ENCODE data around the gene UGT1A8.
"Not testable (repeated sequence)": the region's sequence is repeated elsewhere in the genome, so short reads cannot be mapped to it uniquely, and the experiment has no call there.

Gene UGT1A8

GRCh38 chr2:233638836-233639235 lies 21.4 kb downstream of the UGT1A8 start:
- Histone ChIP-seq H3K79me2 (ENCODE audit: control insufficient read depth, insufficient read depth, low read length, unreplicated experiment) (no peaks in the 10 kb centered on the region), H3K27ac (ENCODE audit: low read depth, low read length) (no peak overlapping the region), H3K36me3 (ENCODE audit: insufficient read depth, low read length) (no peaks in the 10 kb centered on the region), H3K4me1 (ENCODE audit: control insufficient read depth, insufficient read depth, low read length, unreplicated experiment) (no peaks in the 10 kb centered on the region), H2AFZ (ENCODE audit: low read length, unreplicated experiment) (no peak overlapping the region), H3K4me3 (ENCODE audit: low read depth, low read length) (no peak overlapping the region), H3K27me3 (ENCODE audit: insufficient read depth, low read length) (peaks cover 20% of the 10 kb centered on the region)

GRCh38 chr2:233639860-233640259 lies 22.4 kb downstream of the UGT1A8 start:
- no peak overlapping the region for H3K4me3 ChIP-seq (ENCODE audit: low read depth, low read length)
- H3K36me3 ChIP-seq (ENCODE audit: insufficient read depth, low read length): no peaks in the 10 kb centered on the region
- H3K27ac ChIP-seq (ENCODE audit: low read depth, low read length): no peak overlapping the region
- H3K27me3 ChIP-seq (ENCODE audit: insufficient read depth, low read length): peaks cover 20% of the 10 kb centered on the region
- no peaks in the 10 kb centered on the region for H3K79me2 ChIP-seq (ENCODE audit: control insufficient read depth, insufficient read depth, low read length, unreplicated experiment)
- no peak overlapping the region for H2AFZ ChIP-seq (ENCODE audit: low read length, unreplicated experiment)
- H3K4me1 ChIP-seq (ENCODE audit: control insufficient read depth, insufficient read depth, low read length, unreplicated experiment): no peaks in the 10 kb centered on the region

- no peaks in the 10 kb centered on the region for H3K79me2 ChIP-seq (ENCODE audit: control insufficient read depth, insufficient read depth, low read length, unreplicated experiment)
- no peak overlapping the region for H3K4me3 ChIP-seq (ENCODE audit: low read depth, low read length)
- H3K36me3 ChIP-seq (ENCODE audit: insufficient read depth, low read length): no peaks in the 10 kb centered on the region
- no peak overlapping the region for H3K27ac ChIP-seq (ENCODE audit: low read depth, low read length)
- no peaks in the 10 kb centered on the region for H3K4me1 ChIP-seq (ENCODE audit: control insufficient read depth, insufficient read depth, low read length, unreplicated experiment)
- no peak overlapping the region for H2AFZ ChIP-seq (ENCODE audit: low read length, unreplicated experiment)
- peaks cover 11% of the 10 kb centered on the region; the same call in 1 of the 2 replicates for H3K27me3 ChIP-seq (ENCODE audit: insufficient read depth, low read length)
These were observed 25.7 kb downstream of the UGT1A8 start for GRCh38 chr2:233643128-233643527.

GRCh38 chr2:233646033-233646432 lies 28.6 kb downstream of the UGT1A8 start:
- H2AFZ ChIP-seq (ENCODE audit: low read length, unreplicated experiment); H3K4me1 ChIP-seq (ENCODE audit: control insufficient read depth, insufficient read depth, low read length, unreplicated experiment); H3K4me3 ChIP-seq (ENCODE audit: low read depth, low read length); H3K27ac ChIP-seq (ENCODE audit: low read depth, low read length); H3K36me3 ChIP-seq (ENCODE audit: insufficient read depth, low read length); H3K79me2 ChIP-seq (ENCODE audit: control insufficient read depth, insufficient read depth, low read length, unreplicated experiment): not testable (repeated sequence)
- peaks cover 18% of the 10 kb centered on the region; the same call in 1 of the 2 replicates for H3K27me3 ChIP-seq (ENCODE audit: insufficient read depth, low read length)

GRCh38 chr2:233650981-233651380 lies 33.5 kb downstream of the UGT1A8 start:
- no peaks in the 10 kb centered on the region for H3K79me2 ChIP-seq (ENCODE audit: control insufficient read depth, insufficient read depth, low read length, unreplicated experiment)
- H3K36me3 ChIP-seq (ENCODE audit: insufficient read depth, low read length): no peaks in the 10 kb centered on the region
- no peak overlapping the region for H2AFZ ChIP-seq (ENCODE audit: low read length, unreplicated experiment)
- no peaks in the 10 kb centered on the region for H3K4me1 ChIP-seq (ENCODE audit: control insufficient read depth, insufficient read depth, low read length, unreplicated experiment)
- no peak overlapping the region for H3K4me3 ChIP-seq (ENCODE audit: low read depth, low read length)
- H3K27me3 ChIP-seq (ENCODE audit: insufficient read depth, low read length): peaks cover 25% of the 10 kb centered on the region
- H3K27ac ChIP-seq (ENCODE audit: low read depth, low read length): no peak overlapping the region

GRCh38 chr2:233651430-233651829 lies 34.0 kb downstream of the UGT1A8 start:
- peaks cover 25% of the 10 kb centered on the region for H3K27me3 ChIP-seq (ENCODE audit: insufficient read depth, low read length)
- H3K36me3 ChIP-seq (ENCODE audit: insufficient read depth, low read length): no peaks in the 10 kb centered on the region
- no peak overlapping the region for H2AFZ ChIP-seq (ENCODE audit: low read length, unreplicated experiment)
- no peak overlapping the region for H3K4me3 ChIP-seq (ENCODE audit: low read depth, low read length)
- H3K79me2 ChIP-seq (ENCODE audit: control insufficient read depth, insufficient read depth, low read length, unreplicated experiment): no peaks in the 10 kb centered on the region
- no peak overlapping the region for H3K27ac ChIP-seq (ENCODE audit: low read depth, low read length)
- H3K4me1 ChIP-seq (ENCODE audit: control insufficient read depth, insufficient read depth, low read length, unreplicated experiment): no peaks in the 10 kb centered on the region

- H3K4me3 ChIP-seq (ENCODE audit: low read depth, low read length): no peak overlapping the region
These were observed 37.1 kb downstream of the UGT1A8 start for GRCh38 chr2:233654501-233654900.

GRCh38 chr2:233655043-233655442 lies 37.6 kb downstream of the UGT1A8 start:
- Histone ChIP-seq H3K36me3 (ENCODE audit: insufficient read depth, low read length) (no peaks in the 10 kb centered on the region), H3K4me1 (ENCODE audit: control insufficient read depth, insufficient read depth, low read length, unreplicated experiment) (no peaks in the 10 kb centered on the region), H3K79me2 (ENCODE audit: control insufficient read depth, insufficient read depth, low read length, unreplicated experiment) (no peaks in the 10 kb centered on the region), H3K27me3 (ENCODE audit: insufficient read depth, low read length) (peaks cover 42% of the 10 kb centered on the region), H3K27ac (ENCODE audit: low read depth, low read length) (no peak overlapping the region), H3K4me3 (ENCODE audit: low read depth, low read length) (no peak overlapping the region), H2AFZ (ENCODE audit: low read length, unreplicated experiment) (no peak overlapping the region)

More at GRCh38 chr2:233654501-233654900, 37.1 kb downstream of the UGT1A8 start:
- no peaks in the 10 kb centered on the region for H3K4me1 ChIP-seq (ENCODE audit: control insufficient read depth, insufficient read depth, low read length, unreplicated experiment)
- H3K79me2 ChIP-seq (ENCODE audit: control insufficient read depth, insufficient read depth, low read length, unreplicated experiment): no peaks in the 10 kb centered on the region
- H3K36me3 ChIP-seq (ENCODE audit: insufficient read depth, low read length): no peaks in the 10 kb centered on the region
- H3K27me3 ChIP-seq (ENCODE audit: insufficient read depth, low read length): peaks cover 40% of the 10 kb centered on the region
- H3K27ac ChIP-seq (ENCODE audit: low read depth, low read length): no peak overlapping the region
- H2AFZ ChIP-seq (ENCODE audit: low read length, unreplicated experiment): no peak overlapping the region

- H3K79me2 ChIP-seq (ENCODE audit: control insufficient read depth, insufficient read depth, low read length, unreplicated experiment); H3K4me3 ChIP-seq (ENCODE audit: low read depth, low read length); H2AFZ ChIP-seq (ENCODE audit: low read length, unreplicated experiment); H3K4me1 ChIP-seq (ENCODE audit: control insufficient read depth, insufficient read depth, low read length, unreplicated experiment); H3K36me3 ChIP-seq (ENCODE audit: insufficient read depth, low read length); H3K27ac ChIP-seq (ENCODE audit: low read depth, low read length): not testable (repeated sequence)
- peaks cover 44% of the 10 kb centered on the region for H3K27me3 ChIP-seq (ENCODE audit: insufficient read depth, low read length)
These were observed 38.5 kb downstream of the UGT1A8 start for GRCh38 chr2:233655943-233656342.

GRCh38 chr2:233656443-233656842 lies 39.0 kb downstream of the UGT1A8 start:
- Histone ChIP-seq H3K4me1 (ENCODE audit: control insufficient read depth, insufficient read depth, low read length, unreplicated experiment) (no peaks in the 10 kb centered on the region), H3K27me3 (ENCODE audit: insufficient read depth, low read length) (peaks cover 49% of the 10 kb centered on the region), H3K36me3 (ENCODE audit: insufficient read depth, low read length) (no peaks in the 10 kb centered on the region), H2AFZ (ENCODE audit: low read length, unreplicated experiment) (no peak overlapping the region), H3K27ac (ENCODE audit: low read depth, low read length) (no peak overlapping the region), H3K79me2 (ENCODE audit: control insufficient read depth, insufficient read depth, low read length, unreplicated experiment) (no peaks in the 10 kb centered on the region), H3K4me3 (ENCODE audit: low read depth, low read length) (no peak overlapping the region)

GRCh38 chr2:233658610-233659009 lies 41.2 kb downstream of the UGT1A8 start:
- H3K27me3 ChIP-seq (ENCODE audit: insufficient read depth, low read length): peaks cover 60% of the 10 kb centered on the region
- H3K4me1 ChIP-seq (ENCODE audit: control insufficient read depth, insufficient read depth, low read length, unreplicated experiment): no peaks in the 10 kb centered on the region
- H3K27ac ChIP-seq (ENCODE audit: low read depth, low read length): no peak overlapping the region
- H3K36me3 ChIP-seq (ENCODE audit: insufficient read depth, low read length): no peaks in the 10 kb centered on the region
- H3K79me2 ChIP-seq (ENCODE audit: control insufficient read depth, insufficient read depth, low read length, unreplicated experiment): no peaks in the 10 kb centered on the region
- H2AFZ ChIP-seq (ENCODE audit: low read length, unreplicated experiment): no peak overlapping the region
- no peak overlapping the region for H3K4me3 ChIP-seq (ENCODE audit: low read depth, low read length)

Data from ACC112 (cell line).